ENCODE data around the gene RIPPLY3.

The RIPPLY3 gene

GRCh38 chr21:37006486-37007291 lies at the start of gene RIPPLY3:
RIPPLY3 (plus strand) TSS chr21:37006702; CDS start chr21:37006773, 71 bp downstream.
- peak; percentile 31 for DNase-seq (ENCODE audit: low spot score)

GRCh38 chr21:36959020-36959835 lies 47.3 kb upstream of the RIPPLY3 start:
- no peak for DNase-seq (ENCODE audit: low spot score)

GRCh38 chr21:36960676-36961284 lies 45.7 kb upstream of the RIPPLY3 start:
- no peak for DNase-seq (ENCODE audit: low spot score)

GRCh38 chr21:36962098-36962780 lies 44.3 kb upstream of the RIPPLY3 start:
- DNase-seq (ENCODE audit: low spot score), result no peak

- no peak for DNase-seq (ENCODE audit: low spot score)
Observed at GRCh38 chr21:36964398-36964797, 42.1 kb upstream of the RIPPLY3 start.

- DNase-seq (ENCODE audit: low spot score), result no peak
Observed at GRCh38 chr21:36964827-36965719, 41.4 kb upstream of the RIPPLY3 start.

GRCh38 chr21:36965720-36966065 lies 40.8 kb upstream of the RIPPLY3 start:
- no peak for DNase-seq (ENCODE audit: low spot score)

- peak; percentile 96 for DNase-seq (ENCODE audit: low spot score)
Observed at GRCh38 chr21:36966066-36966820, 40.3 kb upstream of the RIPPLY3 start, which contains the start of gene HLCS. HLCS (minus strand) TSS chr21:36966669; CDS start chr21:36966638, 31 bp downstream.

- no peak for DNase-seq (ENCODE audit: low spot score)
Observed at GRCh38 chr21:36966821-36967768, 39.4 kb upstream of the RIPPLY3 start.

GRCh38 chr21:36968414-36968813 lies 38.1 kb upstream of the RIPPLY3 start:
- no peak for DNase-seq (ENCODE audit: low spot score)

- DNase-seq (ENCODE audit: low spot score), result no peak
Observed at GRCh38 chr21:36968976-36969375, 37.5 kb upstream of the RIPPLY3 start.

- DNase-seq (ENCODE audit: low spot score), result no peak
Observed at GRCh38 chr21:36973986-36974850, 32.3 kb upstream of the RIPPLY3 start.

GRCh38 chr21:36974851-36975192 lies 31.7 kb upstream of the RIPPLY3 start:
- DNase-seq (ENCODE audit: low spot score), result no peak

GRCh38 chr21:36976228-36976861 lies 30.2 kb upstream of the RIPPLY3 start:
- DNase-seq (ENCODE audit: low spot score), result no peak

- DNase-seq (ENCODE audit: low spot score), result peak; percentile 56
Observed at GRCh38 chr21:36976882-36977651, 29.4 kb upstream of the RIPPLY3 start.

- peak; percentile 16 for DNase-seq (ENCODE audit: low spot score)
Observed at GRCh38 chr21:36980280-36981048, 26.0 kb upstream of the RIPPLY3 start.

Measured in AG20443 (cell line).